NT2/D1 (cell line): ENCODE measurements around the gene ELAC1.

ENCODE experiments used
- SUZ12 ChIP-seq: IDR thresholded peaks from 2 replicates; pipeline ENCODE4 v1.6.1; 2011; ENCODE audit not compliant: insufficient read length, insufficient read depth; ENCODE audit errors: extremely low read depth
- YY1 ChIP-seq: IDR thresholded peaks from 2 replicates; pipeline ENCODE4 v1.6.1; 2011; ENCODE audit not compliant: insufficient read length, insufficient read depth
- ZNF274 ChIP-seq: IDR thresholded peaks from 2 replicates; pipeline ENCODE4 v1.6.1; 2011; ENCODE audit warnings: mild to moderate bottlenecking, low read depth, low read length

GRCh38 chr18:51013259-51013658 is 45.4 kb downstream of the ELAC1 start:
- no peak for TF ChIP-seq ZNF274
- no peak for TF ChIP-seq SUZ12
- no peak for TF ChIP-seq YY1
